HEK293 (cell line): ENCODE results near the gene OSBPL10.
A peak's percentile ranks its signal among the peaks of the same experiment; 100 is the strongest.

Source experiments
- CTCF ChIA-PET: fragments of 350-600 bp; formaldehyde crosslinking; extraction: SDS; loops from one replicate; lab custom pipeline; 2021; ENCODE audit warnings: antibody characterized with exemption; lab: Yijun Ruan, JAX
- POLR2A ChIA-PET: fragments of 300-600 bp; formaldehyde crosslinking; extraction: SDS; loops from one replicate; lab custom pipeline; 2020; ENCODE audit warnings: antibody characterized with exemption, inconsistent platforms; lab: Yijun Ruan, JAX
- H3K27ac ChIP-seq: fragments of 200-500 bp; sonication (Bioruptor generic); 2 replicates; pipeline ENCODE4 v1.5.1; 2014; ENCODE audit warnings: low read depth, low read length, control low read depth, inconsistent platforms; ENCODE audit errors: extremely low read depth
- H3K36me3 ChIP-seq, 2 experiments: fragments of 200-500 bp in 1 of 2; sonication (Bioruptor generic) in 1 of 2; 1 replicate in 1 of 2; 2 replicates in 1 of 2; pipeline ENCODE4 v1.5.1; 2014 to 2017; ENCODE audit warnings: inconsistent platforms in 2 of 2, low read length in 2 of 2; ENCODE audit not compliant: control insufficient read depth in 2 of 2, insufficient read depth in 1 of 2
- H3K4me1 ChIP-seq: fragments of 200-500 bp; sonication (Bioruptor generic); 2 replicates; pipeline ENCODE4 v1.5.1; 2014; ENCODE audit warnings: mild to moderate bottlenecking, low read length, inconsistent platforms; ENCODE audit not compliant: control insufficient read depth, insufficient read depth
- H3K4me3 ChIP-seq: 2 replicates; pipeline ENCODE4 v1.5.1; 2011; ENCODE audit warnings: low read depth, mild to moderate bottlenecking, control low read depth, low read length, moderate library complexity
- H3K9me3 ChIP-seq: fragments of 200-500 bp; sonication (Bioruptor generic); 2 replicates; pipeline ENCODE4 v1.5.1; 2014; ENCODE audit warnings: low read depth, low read length, inconsistent platforms; ENCODE audit not compliant: control insufficient read depth, insufficient read depth
- SCRT2 ChIP-seq: fragments of 450-650 bp; formaldehyde crosslinking; IDR thresholded peaks from 2 replicates; pipeline ENCODE4 v1.5.1; 2016; ENCODE audit warnings: missing biosample characterization, missing genetic modification characterization
- SETDB1 ChIP-seq: IDR thresholded peaks from one replicate; pipeline ENCODE4 v1.6.1; 2017; ENCODE audit warnings: mild to moderate bottlenecking, low read length, moderate library complexity, mixed read lengths; ENCODE audit not compliant: insufficient read length
- YY1 ChIP-seq: fragments of 450-650 bp; formaldehyde crosslinking; IDR thresholded peaks from 2 replicates; pipeline ENCODE4 v1.5.1; 2018; ENCODE audit warnings: missing biosample characterization, missing genetic modification characterization
- ZBTB20 ChIP-seq: fragments of 450-650 bp; formaldehyde crosslinking; IDR thresholded peaks from 2 replicates; pipeline ENCODE4 v1.5.1; 2016; ENCODE audit warnings: missing biosample characterization, missing genetic modification characterization
- ZNF175 ChIP-seq: fragments of 450-650 bp; formaldehyde crosslinking; IDR thresholded peaks from 2 replicates; pipeline ENCODE4 v1.5.1; 2016; ENCODE audit warnings: missing biosample characterization, missing genetic modification characterization
- ZNF2 ChIP-seq: fragments of 450-650 bp; formaldehyde crosslinking; IDR thresholded peaks from 2 replicates; pipeline ENCODE4 v1.5.1; 2016; ENCODE audit warnings: missing biosample characterization, missing genetic modification characterization
- ZNF311 ChIP-seq: fragments of 450-650 bp; formaldehyde crosslinking; IDR thresholded peaks from 2 replicates; pipeline ENCODE4 v1.5.1; 2017; ENCODE audit warnings: missing biosample characterization, missing genetic modification characterization, borderline replicate concordance
- ZNF514 ChIP-seq: fragments of 450-650 bp; formaldehyde crosslinking; IDR thresholded peaks from 2 replicates; pipeline ENCODE4 v1.5.1; 2016; ENCODE audit warnings: missing biosample characterization, missing genetic modification characterization
- ZNF610 ChIP-seq: fragments of 450-650 bp; formaldehyde crosslinking; IDR thresholded peaks from 2 replicates; pipeline ENCODE4 v1.5.1; 2016; ENCODE audit warnings: missing biosample characterization, missing genetic modification characterization, borderline replicate concordance
- ZNF624 ChIP-seq: fragments of 450-650 bp; formaldehyde crosslinking; IDR thresholded peaks from 2 replicates; pipeline ENCODE4 v1.5.1; 2017; ENCODE audit warnings: missing biosample characterization, missing genetic modification characterization
- ZNF76 ChIP-seq: fragments of 450-650 bp; formaldehyde crosslinking; IDR thresholded peaks from 2 replicates; pipeline ENCODE4; 2016; ENCODE audit warnings: low read depth, missing biosample characterization, missing genetic modification characterization, borderline replicate concordance
- ZNF768 ChIP-seq: fragments of 450-650 bp; formaldehyde crosslinking; IDR thresholded peaks from 2 replicates; pipeline ENCODE4 v1.5.1; 2018; ENCODE audit warnings: missing biosample characterization, mild to moderate bottlenecking, missing genetic modification characterization
- ZNF791 ChIP-seq: fragments of 450-650 bp; formaldehyde crosslinking; IDR thresholded peaks from 2 replicates; pipeline ENCODE4 v1.5.1; 2016; ENCODE audit warnings: missing biosample characterization, missing genetic modification characterization
- TF ChIP-seq, protein P1 (sequence below): fragments of 450-650 bp; formaldehyde crosslinking; IDR thresholded peaks from 2 replicates; pipeline ENCODE4 v1.5.1; 2016; ENCODE audit warnings: missing biosample characterization, missing genetic modification characterization
- TF ChIP-seq, protein P2 (sequence below): sonication (generic); formaldehyde crosslinking; IDR thresholded peaks from 2 replicates; pipeline ENCODE4 v1.8.1; 2022; ENCODE audit warnings: mild to moderate bottlenecking, moderate library complexity, missing genetic modification reagents
- TF ChIP-seq, protein P3 (sequence below): fragments of 450-650 bp; formaldehyde crosslinking; IDR thresholded peaks from 2 replicates; pipeline ENCODE4 v1.5.1; 2016; ENCODE audit warnings: missing biosample characterization, missing genetic modification characterization, borderline replicate concordance
- TF ChIP-seq, protein P4 (sequence below): fragments of 450-650 bp; formaldehyde crosslinking; IDR thresholded peaks from 2 replicates; pipeline ENCODE4 v1.5.1; 2016; ENCODE audit warnings: missing biosample characterization, missing genetic modification characterization
- TF ChIP-seq, protein P5 (sequence below): fragments of 450-650 bp; formaldehyde crosslinking; IDR thresholded peaks from 2 replicates; pipeline ENCODE4 v1.5.1; 2016; ENCODE audit warnings: missing biosample characterization, missing genetic modification characterization
- TF ChIP-seq, protein P6 (sequence below): fragments of 450-650 bp; formaldehyde crosslinking; conservative IDR thresholded peaks from 2 replicates; pipeline ENCODE4 v1.5.1; 2016; ENCODE audit warnings: low read depth, missing biosample characterization, missing genetic modification characterization

The OSBPL10 gene

DNA sequence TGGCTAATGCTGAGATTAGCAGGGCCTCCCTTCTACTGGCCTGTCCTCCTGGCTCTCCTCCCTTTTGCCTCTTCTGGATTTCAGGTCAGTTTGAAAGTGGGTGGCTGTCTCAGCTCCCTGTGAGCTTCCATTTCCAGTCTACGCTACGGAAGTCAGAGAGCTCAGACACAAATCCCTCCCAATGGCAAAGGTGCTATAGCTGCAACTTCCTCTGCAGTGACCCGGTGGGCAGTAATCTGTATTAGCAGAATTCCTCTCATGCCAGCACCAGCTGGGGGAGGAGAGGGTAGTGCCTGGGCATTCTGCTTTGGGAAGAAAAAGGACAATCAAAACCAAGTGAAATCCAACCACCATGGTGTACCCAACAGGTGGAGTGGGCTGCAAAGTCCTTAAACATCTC lies 276.9 kb downstream of the OSBPL10 start:
- Histone ChIP-seq H3K4me3 (no peak overlapping the region), H3K4me1 (no peaks in the 10 kb centered on the region), H3K9me3 (no peaks in the 10 kb centered on the region), H3K27ac (no peak overlapping the region), H3K36me3 (no peaks in the 10 kb centered on the region)
- ChIA-PET CTCF (interaction anchor here (0.7 to 0.9 kb wide), 2 partner anchors 14 to 47 kb away, joined by 3 read pairs; no protein-coding TSS in a partner anchor), POLR2A (no interaction called here)
- TF ChIP-seq ZBTB20, result no peak
- TF ChIP-seq SCRT2 (tag by site-specific recombination), result 0 out of 2 replicates have a peak, but pooled peaks have one; percentile 16

DNA sequence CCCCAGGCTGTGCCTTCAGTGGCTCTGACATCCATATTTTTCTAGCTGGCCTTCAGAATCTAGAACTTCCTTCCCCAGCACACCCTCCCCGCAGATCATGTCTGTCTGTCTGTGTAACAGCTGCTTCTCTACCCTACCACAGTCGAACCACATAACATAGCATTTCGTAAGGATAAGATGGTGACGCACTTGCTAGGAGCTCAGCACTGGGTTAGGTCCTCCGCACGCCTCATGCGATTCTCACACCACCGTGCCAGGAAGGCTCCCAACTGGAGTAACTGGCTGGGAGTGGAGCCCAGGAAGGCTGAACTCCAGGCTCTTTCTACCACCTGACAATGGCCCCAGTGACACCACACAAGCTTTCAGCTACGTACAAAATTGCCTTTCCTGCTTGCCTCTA lies 279.8 kb downstream of the OSBPL10 start:
- H3K4me1 ChIP-seq, result no peaks in the 10 kb centered on the region
- no peak overlapping the region for H3K4me3 ChIP-seq
- no peaks in the 10 kb centered on the region for H3K9me3 ChIP-seq
- POLR2A ChIA-PET, result no interaction called here
- no peak overlapping the region for H3K27ac ChIP-seq
- no peaks in the 10 kb centered on the region for H3K36me3 ChIP-seq
- TF ChIP-seq, protein P1, sequence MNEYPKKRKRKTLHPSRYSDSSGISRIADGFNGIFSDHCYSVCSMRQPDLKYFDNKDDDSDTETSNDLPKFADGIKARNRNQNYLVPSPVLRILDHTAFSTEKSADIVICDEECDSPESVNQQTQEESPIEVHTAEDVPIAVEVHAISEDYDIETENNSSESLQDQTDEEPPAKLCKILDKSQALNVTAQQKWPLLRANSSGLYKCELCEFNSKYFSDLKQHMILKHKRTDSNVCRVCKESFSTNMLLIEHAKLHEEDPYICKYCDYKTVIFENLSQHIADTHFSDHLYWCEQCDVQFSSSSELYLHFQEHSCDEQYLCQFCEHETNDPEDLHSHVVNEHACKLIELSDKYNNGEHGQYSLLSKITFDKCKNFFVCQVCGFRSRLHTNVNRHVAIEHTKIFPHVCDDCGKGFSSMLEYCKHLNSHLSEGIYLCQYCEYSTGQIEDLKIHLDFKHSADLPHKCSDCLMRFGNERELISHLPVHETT (tag by site-specific recombination), result no peak
- no peak for TF ChIP-seq YY1 (tag by site-specific recombination)
- TF ChIP-seq, protein P2, sequence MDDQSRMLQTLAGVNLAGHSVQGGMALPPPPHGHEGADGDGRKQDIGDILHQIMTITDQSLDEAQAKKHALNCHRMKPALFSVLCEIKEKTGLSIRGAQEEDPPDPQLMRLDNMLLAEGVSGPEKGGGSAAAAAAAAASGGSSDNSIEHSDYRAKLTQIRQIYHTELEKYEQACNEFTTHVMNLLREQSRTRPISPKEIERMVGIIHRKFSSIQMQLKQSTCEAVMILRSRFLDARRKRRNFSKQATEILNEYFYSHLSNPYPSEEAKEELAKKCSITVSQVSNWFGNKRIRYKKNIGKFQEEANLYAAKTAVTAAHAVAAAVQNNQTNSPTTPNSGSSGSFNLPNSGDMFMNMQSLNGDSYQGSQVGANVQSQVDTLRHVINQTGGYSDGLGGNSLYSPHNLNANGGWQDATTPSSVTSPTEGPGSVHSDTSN (CRISPR knock-in tag), result no peak
- TF ChIP-seq, protein P3, sequence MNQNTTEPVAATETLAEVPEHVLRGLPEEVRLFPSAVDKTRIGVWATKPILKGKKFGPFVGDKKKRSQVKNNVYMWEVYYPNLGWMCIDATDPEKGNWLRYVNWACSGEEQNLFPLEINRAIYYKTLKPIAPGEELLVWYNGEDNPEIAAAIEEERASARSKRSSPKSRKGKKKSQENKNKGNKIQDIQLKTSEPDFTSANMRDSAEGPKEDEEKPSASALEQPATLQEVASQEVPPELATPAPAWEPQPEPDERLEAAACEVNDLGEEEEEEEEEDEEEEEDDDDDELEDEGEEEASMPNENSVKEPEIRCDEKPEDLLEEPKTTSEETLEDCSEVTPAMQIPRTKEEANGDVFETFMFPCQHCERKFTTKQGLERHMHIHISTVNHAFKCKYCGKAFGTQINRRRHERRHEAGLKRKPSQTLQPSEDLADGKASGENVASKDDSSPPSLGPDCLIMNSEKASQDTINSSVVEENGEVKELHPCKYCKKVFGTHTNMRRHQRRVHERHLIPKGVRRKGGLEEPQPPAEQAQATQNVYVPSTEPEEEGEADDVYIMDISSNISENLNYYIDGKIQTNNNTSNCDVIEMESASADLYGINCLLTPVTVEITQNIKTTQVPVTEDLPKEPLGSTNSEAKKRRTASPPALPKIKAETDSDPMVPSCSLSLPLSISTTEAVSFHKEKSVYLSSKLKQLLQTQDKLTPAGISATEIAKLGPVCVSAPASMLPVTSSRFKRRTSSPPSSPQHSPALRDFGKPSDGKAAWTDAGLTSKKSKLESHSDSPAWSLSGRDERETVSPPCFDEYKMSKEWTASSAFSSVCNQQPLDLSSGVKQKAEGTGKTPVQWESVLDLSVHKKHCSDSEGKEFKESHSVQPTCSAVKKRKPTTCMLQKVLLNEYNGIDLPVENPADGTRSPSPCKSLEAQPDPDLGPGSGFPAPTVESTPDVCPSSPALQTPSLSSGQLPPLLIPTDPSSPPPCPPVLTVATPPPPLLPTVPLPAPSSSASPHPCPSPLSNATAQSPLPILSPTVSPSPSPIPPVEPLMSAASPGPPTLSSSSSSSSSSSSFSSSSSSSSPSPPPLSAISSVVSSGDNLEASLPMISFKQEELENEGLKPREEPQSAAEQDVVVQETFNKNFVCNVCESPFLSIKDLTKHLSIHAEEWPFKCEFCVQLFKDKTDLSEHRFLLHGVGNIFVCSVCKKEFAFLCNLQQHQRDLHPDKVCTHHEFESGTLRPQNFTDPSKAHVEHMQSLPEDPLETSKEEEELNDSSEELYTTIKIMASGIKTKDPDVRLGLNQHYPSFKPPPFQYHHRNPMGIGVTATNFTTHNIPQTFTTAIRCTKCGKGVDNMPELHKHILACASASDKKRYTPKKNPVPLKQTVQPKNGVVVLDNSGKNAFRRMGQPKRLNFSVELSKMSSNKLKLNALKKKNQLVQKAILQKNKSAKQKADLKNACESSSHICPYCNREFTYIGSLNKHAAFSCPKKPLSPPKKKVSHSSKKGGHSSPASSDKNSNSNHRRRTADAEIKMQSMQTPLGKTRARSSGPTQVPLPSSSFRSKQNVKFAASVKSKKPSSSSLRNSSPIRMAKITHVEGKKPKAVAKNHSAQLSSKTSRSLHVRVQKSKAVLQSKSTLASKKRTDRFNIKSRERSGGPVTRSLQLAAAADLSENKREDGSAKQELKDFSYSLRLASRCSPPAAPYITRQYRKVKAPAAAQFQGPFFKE, result no peak
- no peak for TF ChIP-seq ZNF2 (tag by site-specific recombination)
- no peak for TF ChIP-seq SETDB1
- no peak for TF ChIP-seq ZNF610 (tag by site-specific recombination)
- TF ChIP-seq, protein P4, sequence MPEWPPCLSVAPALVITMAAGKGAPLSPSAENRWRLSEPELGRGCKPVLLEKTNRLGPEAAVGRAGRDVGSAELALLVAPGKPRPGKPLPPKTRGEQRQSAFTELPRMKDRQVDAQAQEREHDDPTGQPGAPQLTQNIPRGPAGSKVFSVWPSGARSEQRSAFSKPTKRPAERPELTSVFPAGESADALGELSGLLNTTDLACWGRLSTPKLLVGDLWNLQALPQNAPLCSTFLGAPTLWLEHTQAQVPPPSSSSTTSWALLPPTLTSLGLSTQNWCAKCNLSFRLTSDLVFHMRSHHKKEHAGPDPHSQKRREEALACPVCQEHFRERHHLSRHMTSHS (tag by site-specific recombination), result no peak
- no peak for TF ChIP-seq ZNF791 (tag by site-specific recombination)
- TF ChIP-seq ZNF311 (tag by site-specific recombination), result no peak
- no peak for TF ChIP-seq ZNF624 (tag by site-specific recombination)
- TF ChIP-seq ZNF175 (tag by site-specific recombination), result no peak
- TF ChIP-seq, protein P5, sequence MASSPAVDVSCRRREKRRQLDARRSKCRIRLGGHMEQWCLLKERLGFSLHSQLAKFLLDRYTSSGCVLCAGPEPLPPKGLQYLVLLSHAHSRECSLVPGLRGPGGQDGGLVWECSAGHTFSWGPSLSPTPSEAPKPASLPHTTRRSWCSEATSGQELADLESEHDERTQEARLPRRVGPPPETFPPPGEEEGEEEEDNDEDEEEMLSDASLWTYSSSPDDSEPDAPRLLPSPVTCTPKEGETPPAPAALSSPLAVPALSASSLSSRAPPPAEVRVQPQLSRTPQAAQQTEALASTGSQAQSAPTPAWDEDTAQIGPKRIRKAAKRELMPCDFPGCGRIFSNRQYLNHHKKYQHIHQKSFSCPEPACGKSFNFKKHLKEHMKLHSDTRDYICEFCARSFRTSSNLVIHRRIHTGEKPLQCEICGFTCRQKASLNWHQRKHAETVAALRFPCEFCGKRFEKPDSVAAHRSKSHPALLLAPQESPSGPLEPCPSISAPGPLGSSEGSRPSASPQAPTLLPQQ (tag by site-specific recombination), result no peak
- no peak for TF ChIP-seq ZNF76
- no peak for TF ChIP-seq ZNF768 (tag by site-specific recombination)
- TF ChIP-seq, protein P6, sequence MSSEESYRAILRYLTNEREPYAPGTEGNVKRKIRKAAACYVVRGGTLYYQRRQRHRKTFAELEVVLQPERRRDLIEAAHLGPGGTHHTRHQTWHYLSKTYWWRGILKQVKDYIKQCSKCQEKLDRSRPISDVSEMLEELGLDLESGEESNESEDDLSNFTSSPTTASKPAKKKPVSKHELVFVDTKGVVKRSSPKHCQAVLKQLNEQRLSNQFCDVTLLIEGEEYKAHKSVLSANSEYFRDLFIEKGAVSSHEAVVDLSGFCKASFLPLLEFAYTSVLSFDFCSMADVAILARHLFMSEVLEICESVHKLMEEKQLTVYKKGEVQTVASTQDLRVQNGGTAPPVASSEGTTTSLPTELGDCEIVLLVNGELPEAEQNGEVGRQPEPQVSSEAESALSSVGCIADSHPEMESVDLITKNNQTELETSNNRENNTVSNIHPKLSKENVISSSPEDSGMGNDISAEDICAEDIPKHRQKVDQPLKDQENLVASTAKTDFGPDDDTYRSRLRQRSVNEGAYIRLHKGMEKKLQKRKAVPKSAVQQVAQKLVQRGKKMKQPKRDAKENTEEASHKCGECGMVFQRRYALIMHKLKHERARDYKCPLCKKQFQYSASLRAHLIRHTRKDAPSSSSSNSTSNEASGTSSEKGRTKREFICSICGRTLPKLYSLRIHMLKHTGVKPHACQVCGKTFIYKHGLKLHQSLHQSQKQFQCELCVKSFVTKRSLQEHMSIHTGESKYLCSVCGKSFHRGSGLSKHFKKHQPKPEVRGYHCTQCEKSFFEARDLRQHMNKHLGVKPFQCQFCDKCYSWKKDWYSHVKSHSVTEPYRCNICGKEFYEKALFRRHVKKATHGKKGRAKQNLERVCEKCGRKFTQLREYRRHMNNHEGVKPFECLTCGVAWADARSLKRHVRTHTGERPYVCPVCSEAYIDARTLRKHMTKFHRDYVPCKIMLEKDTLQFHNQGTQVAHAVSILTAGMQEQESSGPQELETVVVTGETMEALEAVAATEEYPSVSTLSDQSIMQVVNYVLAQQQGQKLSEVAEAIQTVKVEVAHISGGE, result no peak
- no peak for TF ChIP-seq ZNF514
- TF ChIP-seq, all 188 proteins: peak for 0
- CTCF ChIA-PET, result no interaction called here
